HG03558 (cell line): ENCODE measurements around the gene HMCN2.

ENCODE experiments used
- ATAC-seq: cut with Tn5 transposase; IDR thresholded peaks from one replicate; pipeline ENCODE4 v1.9.1; 2021; ENCODE audit warnings: moderate number of reproducible peaks; ENCODE audit not compliant: unreplicated experiment; ENCODE audit errors: extremely low read depth

The HMCN2 gene

DNA sequence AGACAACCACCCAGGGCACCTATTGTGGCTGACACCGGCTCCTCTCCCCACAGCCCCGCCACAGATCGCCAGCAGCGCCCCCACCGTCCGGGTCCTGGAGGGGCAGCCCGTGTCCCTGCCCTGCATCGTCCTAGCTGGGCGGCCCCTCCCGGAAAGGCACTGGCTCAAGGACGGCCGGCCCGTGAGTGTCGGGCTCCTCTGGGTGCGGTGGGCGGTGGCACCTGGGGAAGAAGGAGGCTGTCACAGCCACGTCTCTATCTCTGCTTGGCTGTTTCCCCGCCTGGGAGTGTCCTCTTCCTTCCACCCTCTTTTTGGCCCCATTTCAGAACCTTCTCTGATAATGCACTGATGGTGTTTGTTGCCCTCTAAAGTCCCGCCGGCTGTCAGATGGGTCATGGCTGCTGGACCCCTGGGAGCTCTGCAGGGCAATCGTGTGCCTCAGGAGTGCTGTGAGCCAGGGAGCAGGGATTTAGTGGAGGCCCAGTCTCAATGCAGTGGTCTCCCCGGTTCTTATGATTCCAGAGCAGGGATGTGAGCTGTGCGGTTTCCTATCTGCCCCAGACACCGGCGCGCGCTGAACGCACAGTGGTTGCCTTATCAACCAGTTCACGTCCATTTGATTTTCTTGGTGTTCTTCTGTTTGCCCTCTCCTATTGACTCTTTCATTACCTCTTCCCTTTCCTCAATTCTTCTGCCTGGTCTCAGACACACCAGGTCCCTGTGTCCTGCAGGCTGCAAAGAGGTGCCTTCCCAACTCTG is 55.3 kb downstream of the HMCN2 start:
- ATAC-seq = no peak

DNA sequence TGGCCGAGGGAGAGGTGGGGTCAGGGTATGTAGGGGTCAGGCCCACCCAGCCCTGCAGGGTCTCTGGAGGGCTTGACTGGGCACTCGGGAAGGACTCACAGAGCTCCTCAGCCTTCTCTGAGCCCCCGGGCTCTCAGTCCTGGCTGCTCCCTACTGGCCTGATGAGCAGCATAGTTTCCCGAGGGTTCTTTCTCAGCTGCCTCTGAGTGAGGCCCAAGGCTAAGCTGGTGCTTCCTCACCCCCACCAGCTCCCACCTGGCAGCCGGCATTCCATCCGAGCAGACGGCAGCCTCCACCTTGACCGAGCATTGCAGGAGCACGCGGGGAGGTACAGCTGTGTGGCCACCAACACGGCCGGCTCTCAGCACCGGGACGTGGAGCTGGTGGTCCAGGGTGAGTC is 56.0 kb downstream of the HMCN2 start:
- no peak for ATAC-seq

DNA sequence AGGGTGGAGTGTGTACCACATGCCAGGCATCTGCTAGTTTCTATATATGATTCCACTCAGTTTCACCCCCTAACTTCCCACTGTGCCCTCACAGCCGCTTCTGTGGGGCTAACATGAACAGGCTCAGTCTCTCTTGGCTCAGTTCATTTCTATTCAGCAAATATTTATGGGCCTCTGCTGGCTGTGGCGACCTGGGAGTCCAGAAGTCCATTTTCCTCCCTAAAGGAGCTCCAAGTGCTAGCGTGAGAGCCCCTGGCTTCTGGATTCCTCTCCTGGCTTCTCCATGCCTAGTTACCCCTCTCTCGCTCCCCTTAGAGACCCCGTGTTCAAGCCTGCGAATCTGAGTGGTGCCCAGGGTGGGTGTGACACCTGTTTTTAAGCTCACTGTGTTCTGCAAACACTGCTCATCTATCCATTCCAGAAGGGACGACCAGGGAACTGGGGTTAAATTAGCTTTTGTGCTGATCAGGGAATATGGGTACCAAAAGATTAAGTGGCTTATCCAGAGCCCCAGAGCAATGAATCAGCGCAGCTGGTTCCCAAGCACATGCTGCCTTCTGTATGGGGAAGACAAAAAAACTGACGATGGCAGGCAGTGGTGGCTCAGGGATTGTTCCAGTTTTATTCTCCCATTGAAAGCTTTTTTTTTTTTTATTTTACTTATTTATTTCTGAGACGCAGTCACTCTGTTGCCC is 57.6 kb downstream of the HMCN2 start:
- ATAC-seq = no peak

DNA sequence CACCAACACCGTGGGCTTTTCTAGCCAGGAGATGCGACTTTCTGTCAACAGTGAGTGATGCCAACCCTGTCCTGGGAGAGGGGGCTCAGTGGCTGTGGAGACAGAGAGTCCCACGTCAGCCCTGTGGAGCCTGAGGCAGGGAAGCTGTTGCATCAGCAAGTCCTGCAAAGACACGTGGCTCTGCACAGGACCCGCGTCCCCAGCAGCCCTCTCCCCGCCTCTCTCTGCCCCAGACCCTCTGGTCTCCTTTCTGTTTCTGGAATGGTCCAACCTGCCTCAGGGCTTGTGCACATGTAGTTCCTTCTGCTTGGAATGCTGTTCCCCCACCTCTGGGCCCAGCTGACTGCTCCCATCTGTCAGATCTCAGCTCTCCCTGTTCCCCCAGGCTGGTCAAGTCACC is 60.4 kb downstream of the HMCN2 start:
- no peak for ATAC-seq

DNA sequence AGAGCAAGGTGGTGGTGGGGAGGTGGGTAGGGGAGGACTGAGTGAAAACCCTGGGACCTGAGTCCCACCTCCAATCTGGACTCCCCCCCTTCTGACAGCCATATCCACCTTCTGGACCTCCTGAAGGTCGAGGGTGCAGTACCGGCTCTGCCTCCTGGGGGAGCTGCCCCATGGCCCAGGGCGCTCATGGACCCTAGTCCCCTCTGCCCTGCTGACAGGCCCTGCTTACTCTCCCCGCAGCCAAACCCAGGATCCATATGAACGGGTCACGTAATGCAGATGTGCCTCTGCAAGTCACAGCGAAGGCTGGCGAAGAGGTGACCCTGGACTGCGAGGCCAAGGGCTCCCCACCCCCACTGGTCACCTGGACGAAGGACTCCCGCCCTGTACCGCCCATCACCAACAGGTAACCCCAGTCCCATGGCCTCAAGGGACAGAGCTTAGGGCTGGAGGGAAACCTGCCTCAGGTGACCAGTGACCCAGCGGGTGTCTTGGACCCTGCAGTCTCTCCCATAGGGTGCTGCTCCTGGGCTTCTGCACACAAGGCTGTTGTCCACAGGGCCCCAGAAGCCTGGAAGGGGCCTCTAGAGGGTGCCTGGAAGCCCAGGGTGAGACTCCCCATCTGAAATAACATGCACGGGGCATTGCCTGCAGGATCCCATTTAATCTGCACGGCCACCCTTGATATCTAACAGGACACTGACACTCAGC is 61.7 kb downstream of the HMCN2 start:
- no peak for ATAC-seq

DNA sequence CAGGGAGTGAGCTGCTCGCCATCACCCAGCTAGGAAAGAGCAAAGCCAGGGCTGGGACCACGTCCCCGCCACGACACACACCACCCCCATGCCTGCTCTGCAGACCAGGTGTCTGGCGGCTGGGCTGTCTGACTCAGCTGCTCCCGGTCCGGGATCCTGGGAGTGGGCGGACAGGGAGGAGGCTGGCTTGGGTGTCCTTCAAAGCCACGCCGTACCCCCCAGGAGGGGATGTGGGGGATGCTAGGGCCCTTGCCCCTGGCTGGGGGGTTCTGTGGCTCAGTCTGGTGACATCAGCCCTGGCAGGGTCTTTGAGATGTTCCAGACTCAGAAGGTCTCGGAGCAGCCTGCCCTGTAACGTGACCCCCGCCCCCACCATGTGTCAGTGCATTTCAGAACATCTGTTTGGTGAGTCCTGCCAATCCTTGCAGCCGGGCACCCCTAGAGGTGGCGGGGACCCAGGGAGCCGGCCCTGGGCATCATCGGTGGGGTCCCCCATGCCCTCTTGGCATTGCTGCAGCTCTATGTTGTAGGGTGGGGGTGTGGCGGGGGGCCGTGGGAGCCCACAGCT is 62.3 kb downstream of the HMCN2 start:
- no peak for ATAC-seq

DNA sequence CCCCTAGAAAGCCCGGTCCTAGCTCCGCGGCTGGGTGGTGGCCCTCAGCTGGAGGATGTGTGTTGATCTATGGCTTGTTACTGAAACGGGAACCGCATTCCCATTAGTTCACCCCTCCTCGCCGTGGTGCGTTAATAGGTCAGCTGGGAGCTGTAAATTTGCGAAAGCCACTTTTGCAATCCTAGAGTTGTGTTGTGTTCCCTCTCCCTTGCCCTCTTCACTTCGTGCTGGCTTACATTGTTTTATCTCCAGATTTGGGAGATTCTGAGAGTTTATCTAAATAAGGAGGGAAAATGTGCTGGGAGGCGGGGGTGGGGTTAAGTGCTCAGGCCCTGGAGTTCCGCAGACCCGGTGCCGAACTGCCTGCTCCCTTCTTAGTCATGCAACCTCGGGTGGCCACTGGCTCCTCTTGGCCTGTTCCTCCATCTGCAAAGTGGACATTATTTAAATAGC is 62.8 kb downstream of the HMCN2 start:
- ATAC-seq = no peak

DNA sequence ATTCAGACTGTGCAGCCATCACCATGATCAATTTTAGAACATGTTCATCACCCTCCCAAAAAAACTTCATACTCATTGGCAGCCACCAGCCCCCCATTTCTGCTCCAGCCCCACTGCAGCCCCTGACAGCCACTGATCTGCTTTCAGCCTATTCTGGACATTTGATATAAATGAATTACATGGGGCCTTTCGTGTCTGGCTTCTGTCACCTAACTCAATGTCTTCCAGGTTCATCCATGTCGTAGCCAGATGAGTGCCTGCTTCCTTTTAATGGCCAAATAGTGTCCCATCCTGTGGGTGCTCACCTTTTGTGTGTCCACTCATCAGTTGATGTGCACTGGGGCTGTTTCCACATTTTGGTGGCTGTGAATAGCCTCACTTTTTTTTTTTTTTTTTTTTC is 63.5 kb downstream of the HMCN2 start:
- no peak for ATAC-seq

DNA sequence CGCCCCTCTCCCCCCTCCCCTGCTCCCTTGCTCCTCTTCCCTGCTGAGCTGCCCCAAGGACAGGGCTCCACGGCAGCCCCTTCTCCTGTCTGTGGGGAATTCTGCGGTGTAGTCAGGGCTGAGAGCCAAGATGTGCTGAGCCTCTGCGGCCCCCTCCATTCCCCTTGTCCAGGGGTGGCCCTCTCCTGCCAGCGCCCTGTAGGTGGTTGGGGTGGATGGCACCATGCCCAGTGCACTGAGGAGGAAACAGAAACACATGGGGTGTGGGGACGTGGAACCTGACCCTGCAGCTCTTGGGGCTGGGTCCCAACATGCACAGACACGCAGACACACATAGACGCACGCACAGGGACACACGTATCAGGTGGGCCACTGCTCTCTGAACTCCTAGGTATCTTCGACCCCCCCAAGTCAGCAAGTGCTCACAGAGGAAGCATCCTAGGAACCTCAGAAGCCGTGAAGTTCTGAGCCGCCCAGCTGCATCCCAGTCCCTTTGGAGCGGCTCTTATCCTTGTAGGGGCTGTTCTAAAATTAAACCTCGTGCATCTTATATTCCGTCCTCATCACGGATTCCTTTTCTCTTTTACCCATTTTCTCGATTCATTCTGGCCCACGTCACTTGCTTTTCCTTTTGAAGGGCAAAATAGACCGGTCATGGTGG is 64.8 kb downstream of the HMCN2 start:
- no peak for ATAC-seq

DNA sequence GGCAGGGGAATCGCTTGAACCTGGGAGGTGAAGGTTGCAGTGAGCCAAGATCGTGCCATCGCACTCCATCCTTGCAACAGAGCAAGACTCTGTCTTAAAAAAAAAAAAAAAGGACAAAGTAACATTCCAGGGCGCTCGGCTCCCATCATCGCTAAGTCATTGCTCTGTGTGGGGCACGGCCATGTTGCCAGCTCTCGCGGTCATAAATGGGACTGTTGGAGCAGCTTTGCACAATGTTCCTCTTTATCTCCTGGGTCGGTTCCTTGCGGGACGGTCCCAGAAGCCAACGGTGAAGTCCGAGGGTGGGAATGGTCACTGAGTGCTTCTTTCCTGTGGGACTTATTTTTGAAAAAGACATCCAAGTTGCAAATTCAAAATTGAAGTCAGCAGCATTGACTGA is 65.5 kb downstream of the HMCN2 start:
- ATAC-seq = no peak

DNA sequence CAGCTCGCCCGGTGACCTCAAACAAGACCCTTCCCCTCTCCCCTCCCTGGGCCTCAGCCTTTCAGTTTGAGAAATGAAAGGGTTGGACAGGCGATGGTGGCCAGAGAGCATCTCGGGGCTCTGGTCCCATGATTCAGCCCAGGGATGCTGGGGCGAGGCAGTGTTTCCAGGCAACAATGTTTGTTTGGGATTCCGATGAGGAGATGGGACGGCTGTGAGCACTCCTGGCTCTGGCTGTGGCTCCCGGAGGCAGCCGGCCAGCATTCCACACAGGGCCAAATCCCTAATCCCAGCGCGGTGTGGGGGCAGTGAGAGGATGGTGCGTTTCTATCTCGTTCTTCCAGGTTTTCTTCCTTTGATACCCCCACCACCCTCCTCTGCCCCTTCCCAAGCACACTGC is 66.0 kb downstream of the HMCN2 start:
- ATAC-seq = no peak

DNA sequence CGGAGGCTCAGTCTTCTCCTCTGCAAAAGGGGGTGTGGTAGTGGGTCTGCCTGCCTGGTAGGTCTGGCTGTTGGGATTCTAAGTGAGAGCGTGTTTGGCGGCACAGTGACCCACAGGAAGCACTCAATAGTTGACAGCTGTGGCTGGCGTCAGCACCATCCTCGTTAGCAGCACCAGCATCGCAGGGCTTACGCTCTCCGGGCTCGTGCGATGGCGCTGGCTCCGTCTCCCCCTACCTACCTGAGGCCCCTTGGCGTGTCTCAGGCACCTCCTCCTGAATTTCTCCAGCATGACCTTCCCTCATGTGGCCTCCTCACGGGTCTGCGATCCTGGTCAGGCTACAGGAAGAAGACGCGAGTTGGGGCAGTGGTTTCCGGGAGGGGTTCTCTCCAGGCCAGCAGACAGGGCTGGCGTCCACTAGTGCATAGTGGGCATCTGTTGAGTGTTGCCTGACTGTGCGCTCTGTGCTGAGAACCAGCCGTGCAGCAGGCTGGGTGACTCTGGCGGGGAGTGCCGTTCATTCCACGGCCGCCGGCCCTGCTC is 66.9 kb downstream of the HMCN2 start:
- ATAC-seq = no peak

DNA sequence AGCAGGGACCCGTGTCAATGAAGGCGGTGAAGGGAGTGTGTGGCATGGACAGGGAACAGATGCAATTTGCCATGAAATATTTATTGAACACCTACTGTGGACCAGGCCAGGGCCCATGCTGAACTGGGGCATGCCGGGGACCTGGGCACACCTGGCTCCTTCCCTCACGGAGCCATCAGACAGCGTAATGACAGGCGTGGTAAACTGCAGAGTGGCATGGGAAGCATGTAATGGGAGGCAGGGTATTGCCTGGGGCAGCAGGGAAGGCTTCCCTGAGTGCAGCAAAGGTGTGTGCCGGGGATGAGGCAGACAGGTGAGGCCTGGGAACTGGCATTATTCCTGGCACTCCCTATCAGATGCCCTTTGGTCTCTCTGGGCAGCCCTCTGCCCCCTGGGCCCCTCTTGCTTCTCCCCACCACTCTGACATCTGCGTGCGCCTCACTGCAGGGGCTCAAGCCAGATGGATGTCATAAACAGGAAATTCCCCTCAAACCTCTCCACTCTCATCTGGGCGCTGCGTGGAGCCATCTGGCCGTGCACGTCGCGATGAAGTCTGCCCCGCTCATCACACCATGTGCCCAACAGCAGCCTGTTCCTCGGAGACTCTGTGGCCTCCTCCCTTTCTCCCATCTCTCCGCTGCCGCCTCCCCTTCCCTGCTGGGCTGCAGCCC is 67.6 kb downstream of the HMCN2 start:
- no peak for ATAC-seq

DNA sequence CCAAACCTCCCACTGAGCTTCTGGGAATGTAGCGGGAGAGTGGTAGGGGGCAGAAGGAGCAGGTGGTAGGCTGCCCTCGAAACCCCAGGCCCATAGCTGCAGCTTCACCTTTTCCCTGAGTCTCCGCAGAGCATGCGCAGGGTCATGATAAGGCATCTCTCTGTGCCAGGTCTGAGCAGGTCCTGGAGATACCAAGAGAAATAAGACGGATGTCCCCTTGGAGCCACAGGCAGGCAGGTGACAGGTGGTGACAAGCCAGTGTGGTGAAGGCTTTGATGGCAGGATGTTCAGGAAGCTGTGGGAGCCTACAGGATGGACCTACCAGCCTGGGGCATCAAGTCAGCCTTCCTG is 68.1 kb downstream of the HMCN2 start:
- no peak for ATAC-seq

DNA sequence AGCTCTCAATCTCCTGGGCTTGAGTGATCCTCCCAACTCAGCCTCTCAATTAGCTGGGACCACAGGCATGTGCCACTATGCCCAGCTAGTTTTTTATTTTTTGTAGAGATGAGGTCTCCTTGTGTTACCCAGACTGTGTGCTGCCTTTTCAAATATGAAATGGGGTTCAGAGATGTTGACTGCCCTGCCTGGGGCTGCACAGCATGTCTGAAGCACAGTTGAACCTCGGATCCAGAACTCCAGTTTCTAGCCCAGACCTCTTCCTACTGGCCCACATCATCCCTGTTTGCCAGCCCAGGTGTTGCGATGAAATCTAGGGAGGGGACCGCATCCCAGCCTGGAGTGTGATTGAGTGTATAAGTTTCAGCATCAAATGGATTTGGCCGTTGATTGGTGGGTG is 69.4 kb downstream of the HMCN2 start:
- no peak for ATAC-seq

DNA sequence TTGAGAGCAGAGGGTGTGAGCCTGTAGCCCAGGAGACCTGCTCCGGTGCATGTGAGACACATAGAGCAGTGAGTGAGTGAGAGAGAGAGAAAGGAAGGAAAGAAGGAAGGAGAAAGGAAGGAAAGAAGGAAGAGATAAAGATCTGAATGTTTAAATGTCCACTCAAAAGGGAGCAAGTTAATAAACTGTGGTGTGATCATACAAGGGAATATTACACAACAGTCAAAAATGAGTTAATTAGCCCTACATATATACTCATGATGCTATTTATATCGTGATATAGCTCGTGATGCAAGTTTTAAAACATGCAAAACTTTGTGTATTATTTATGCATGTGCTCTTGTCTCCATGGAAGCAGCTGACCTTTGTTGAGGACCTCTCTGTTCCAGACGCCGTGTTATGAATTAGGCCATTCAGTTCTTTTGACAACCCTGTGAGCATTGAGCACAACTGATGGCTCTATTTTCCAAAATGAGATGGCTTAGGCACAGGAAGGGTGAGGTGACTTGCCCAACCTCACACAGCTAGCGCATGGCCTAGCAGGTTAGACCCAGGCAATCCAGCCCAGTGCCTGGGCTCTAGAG is 70.6 kb downstream of the HMCN2 start:
- ATAC-seq = no peak

DNA sequence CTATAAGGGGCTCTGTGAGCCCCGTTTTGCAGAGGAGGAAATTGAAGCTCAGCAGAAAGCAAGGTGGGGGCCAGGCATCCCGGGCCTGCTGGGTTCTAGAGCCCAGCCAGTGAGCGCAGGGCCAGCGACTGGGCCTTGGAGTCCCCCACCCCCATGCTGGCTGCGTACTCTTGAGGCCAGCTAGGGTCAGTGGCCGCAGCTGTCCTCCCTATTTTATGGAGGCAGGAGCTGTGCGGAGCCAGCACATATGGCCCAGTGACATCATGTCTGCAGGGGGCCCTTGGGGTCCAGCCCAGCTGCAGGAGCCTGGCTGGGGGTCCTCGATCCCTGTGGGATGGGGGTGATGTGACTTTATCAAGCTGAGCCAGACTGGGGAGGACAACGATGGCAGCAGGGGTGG is 71.3 kb downstream of the HMCN2 start:
- no peak for ATAC-seq

DNA sequence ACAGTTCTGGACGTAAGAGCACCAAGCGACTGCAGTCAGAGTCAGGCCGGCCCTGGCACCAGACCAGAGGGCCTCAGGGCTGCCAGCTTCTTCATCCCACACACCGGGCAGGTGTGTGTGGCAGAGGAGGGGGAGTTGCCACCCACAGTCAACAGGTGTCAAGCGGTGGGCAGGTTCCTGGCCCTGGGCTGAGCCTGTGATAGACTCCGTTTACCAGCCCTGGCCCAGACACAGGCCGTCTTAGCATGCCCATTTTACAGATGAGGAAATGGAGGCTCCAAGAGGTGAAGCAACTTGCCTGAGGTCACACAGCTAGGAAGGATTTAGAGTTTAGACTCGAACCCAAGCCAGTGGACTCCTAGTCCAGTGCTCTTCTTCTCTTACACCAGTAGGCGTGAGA is 71.8 kb downstream of the HMCN2 start:
- ATAC-seq = no peak

DNA sequence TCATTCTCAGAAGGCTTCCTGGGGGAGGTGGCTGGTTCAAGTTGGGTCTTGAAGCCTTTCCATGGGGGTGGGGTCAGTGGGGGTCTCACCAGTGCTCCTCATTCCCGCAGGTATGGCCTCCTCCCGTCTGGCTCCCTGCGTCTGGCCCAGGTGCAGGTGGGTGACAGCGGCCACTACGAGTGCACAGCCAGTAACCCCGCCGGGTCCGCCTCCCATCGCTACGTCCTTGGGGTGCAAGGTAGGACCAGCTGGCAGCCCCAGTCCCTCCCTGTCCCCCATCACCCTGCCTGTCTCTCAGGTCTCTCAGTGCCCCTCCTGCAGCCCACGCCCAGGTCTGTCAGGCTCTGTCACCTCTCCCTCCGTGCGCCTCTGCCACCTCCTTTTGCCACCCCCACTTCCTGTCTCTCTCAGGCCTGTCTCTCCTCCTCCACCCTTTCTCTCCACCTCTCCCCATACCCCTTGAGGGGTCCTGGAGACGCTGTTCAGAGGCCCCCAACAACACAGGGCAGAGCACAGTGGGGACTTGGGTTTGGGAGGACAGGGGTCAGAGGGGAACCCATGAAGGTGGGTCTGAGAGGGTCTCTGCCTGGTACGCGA is 72.3 kb downstream of the HMCN2 start:
- ATAC-seq = no peak
